ENCODE data around the gene ZBTB8A.

DNA sequence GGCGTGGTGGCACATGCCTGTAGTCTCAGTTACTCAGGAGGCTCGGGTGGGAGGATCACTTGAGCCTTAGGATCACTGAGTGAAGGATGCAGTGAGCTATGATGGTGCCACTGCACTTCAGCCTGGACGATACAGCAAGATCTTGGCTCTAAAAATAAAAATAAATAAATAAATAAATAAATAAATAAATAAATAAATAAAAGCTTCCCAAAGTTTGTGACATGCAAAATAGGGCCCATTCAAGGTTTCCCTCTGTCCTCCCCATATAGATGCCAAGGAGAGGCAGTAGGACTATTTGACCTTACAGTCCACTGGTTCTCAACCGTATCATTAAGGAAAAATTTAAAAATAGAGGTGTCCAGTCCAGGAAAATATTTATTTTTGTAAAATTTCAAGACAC, 70.0 kb downstream of the ZBTB8A start:
- TF ChIP-seq, protein P1, sequence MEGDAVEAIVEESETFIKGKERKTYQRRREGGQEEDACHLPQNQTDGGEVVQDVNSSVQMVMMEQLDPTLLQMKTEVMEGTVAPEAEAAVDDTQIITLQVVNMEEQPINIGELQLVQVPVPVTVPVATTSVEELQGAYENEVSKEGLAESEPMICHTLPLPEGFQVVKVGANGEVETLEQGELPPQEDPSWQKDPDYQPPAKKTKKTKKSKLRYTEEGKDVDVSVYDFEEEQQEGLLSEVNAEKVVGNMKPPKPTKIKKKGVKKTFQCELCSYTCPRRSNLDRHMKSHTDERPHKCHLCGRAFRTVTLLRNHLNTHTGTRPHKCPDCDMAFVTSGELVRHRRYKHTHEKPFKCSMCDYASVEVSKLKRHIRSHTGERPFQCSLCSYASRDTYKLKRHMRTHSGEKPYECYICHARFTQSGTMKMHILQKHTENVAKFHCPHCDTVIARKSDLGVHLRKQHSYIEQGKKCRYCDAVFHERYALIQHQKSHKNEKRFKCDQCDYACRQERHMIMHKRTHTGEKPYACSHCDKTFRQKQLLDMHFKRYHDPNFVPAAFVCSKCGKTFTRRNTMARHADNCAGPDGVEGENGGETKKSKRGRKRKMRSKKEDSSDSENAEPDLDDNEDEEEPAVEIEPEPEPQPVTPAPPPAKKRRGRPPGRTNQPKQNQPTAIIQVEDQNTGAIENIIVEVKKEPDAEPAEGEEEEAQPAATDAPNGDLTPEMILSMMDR (conservative IDR thresholded peaks at IDR 0.05), result no peak
- TF ChIP-seq EZH2 (IDR thresholded peaks at IDR 0.05; ENCODE audit: low read depth), result no peak

Measured in PC-9 (cell line).